Measurements from ENCODE around the gene TOB1. TPM values are rescaled to one million over a fixed set of nuclear protein-coding genes. Genes with fewer than 3 reads are reported as not detected.

TOB1 gene
- total RNA-seq, 1 experiment from 2014 or later = 31.6 TPM

DNA sequence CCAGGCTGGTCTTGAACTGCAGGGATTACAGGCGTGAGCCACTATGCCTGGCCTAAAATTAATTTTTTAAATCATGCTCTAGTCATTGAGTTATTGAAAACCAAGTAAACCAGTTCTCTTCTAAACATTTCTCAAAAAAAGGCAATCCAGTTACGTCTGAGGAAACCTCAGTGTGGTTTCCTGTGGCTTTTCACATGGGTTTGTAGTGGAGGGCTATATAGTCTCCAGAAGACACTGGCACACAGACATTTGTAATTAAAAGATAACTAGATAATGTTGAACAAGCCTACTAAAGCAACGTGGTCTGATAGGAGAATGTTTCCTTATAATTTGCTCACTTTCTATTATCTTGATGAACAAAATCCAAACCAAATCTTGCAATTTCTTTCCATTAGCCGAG lies 5.2 kb upstream of the TOB1 start:
- Histone ChIP-seq H2AFZ (ENCODE audit: low read length) (no peak overlapping the region), H2BK120ac (ENCODE audit: low read depth, low read length, poor library complexity, severe bottlenecking) (no peak overlapping the region), H2AK5ac (ENCODE audit: insufficient read length, low read length) (no peak overlapping the region), H2BK15ac (ENCODE audit: low read depth, low read length) (no peak overlapping the region), H3K9ac (ENCODE audit: extremely low read depth, insufficient read length, low read length) (no peak overlapping the region), H2BK20ac (ENCODE audit: low read depth, low read length, poor library complexity, severe bottlenecking) (no peak overlapping the region), H4K5ac (ENCODE audit: insufficient read length, low read depth, low read length) (no peak overlapping the region), H3K27ac (ENCODE audit: insufficient read length, low read depth, low read length) (no peak overlapping the region), H3K56ac (ENCODE audit: insufficient read length, low read depth, low read length) (no peak overlapping the region), H4K91ac (ENCODE audit: insufficient read length, low read depth, low read length) (no peak overlapping the region), H3K18ac (ENCODE audit: insufficient read length, low read depth, low read length) (no peak overlapping the region), H3K23ac (ENCODE audit: insufficient read length, low read depth, low read length) (no peak overlapping the region), H3K4me2 (ENCODE audit: insufficient read depth, insufficient read length, low read length) (no peak overlapping the region), H3K4ac (ENCODE audit: low read depth, low read length) (no peak overlapping the region), H3K79me1 (ENCODE audit: insufficient read depth, low read depth, low read length, poor library complexity, severe bottlenecking) (no peaks in the 10 kb centered on the region), H3K79me2 (ENCODE audit: insufficient read depth, low read length) (no peaks in the 10 kb centered on the region), H3T11ph (ENCODE audit: low read length) (no peak overlapping the region), H2BK5ac (ENCODE audit: insufficient read length, low read length) (no peak overlapping the region), H4K20me1 (ENCODE audit: control insufficient read depth, insufficient read depth, insufficient read length) (no peaks in the 10 kb centered on the region), H3K9me3 (ENCODE audit: control insufficient read depth, low read depth, low read length) (no peaks in the 10 kb centered on the region), H3K23me2 (ENCODE audit: insufficient read length, low read depth, low read length, poor library complexity, severe bottlenecking) (no peaks in the 10 kb centered on the region), H2BK12ac (ENCODE audit: insufficient read length, low read depth, low read length) (no peak overlapping the region), H4K8ac (replicated peaks; ENCODE audit: insufficient read length, low read depth, low read length) (no peak overlapping the region), H3K4me1 (ENCODE audit: insufficient read depth, low read length) (no peaks in the 10 kb centered on the region), H3K14ac (ENCODE audit: insufficient read depth, low read length) (no peak overlapping the region), H3K27me3 (ENCODE audit: insufficient read depth, low read length) (no peaks in the 10 kb centered on the region)
- WGBS (ENCODE audit: extremely low coverage, insufficient read length, low lambda C conversion rate) = no CpG with 5 or more reads among the region's 4 CpGs
- no peaks in the 10 kb centered on the region; a peak in 1 of 5 replicates for H3K9me3 Mint-ChIP-seq
- H3K27me3 Mint-ChIP-seq (ENCODE audit: low read depth) = no peaks in the 10 kb centered on the region
- H3K4me1 Mint-ChIP-seq = peaks cover 10 to 14% of the 10 kb centered on the region in 2 experiments
- peak; percentile 3 for DNase-seq
- H3K36me3 Mint-ChIP-seq (ENCODE audit: insufficient read depth in 1 of 3, low read depth in 3 of 3) = no peaks in the 10 kb centered on the region
- no peak overlapping the region for H3K4me3 Mint-ChIP-seq
- H3K27ac Mint-ChIP-seq = no peak overlapping the region
- TF ChIP-seq, protein P1, sequence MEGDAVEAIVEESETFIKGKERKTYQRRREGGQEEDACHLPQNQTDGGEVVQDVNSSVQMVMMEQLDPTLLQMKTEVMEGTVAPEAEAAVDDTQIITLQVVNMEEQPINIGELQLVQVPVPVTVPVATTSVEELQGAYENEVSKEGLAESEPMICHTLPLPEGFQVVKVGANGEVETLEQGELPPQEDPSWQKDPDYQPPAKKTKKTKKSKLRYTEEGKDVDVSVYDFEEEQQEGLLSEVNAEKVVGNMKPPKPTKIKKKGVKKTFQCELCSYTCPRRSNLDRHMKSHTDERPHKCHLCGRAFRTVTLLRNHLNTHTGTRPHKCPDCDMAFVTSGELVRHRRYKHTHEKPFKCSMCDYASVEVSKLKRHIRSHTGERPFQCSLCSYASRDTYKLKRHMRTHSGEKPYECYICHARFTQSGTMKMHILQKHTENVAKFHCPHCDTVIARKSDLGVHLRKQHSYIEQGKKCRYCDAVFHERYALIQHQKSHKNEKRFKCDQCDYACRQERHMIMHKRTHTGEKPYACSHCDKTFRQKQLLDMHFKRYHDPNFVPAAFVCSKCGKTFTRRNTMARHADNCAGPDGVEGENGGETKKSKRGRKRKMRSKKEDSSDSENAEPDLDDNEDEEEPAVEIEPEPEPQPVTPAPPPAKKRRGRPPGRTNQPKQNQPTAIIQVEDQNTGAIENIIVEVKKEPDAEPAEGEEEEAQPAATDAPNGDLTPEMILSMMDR (conservative IDR thresholded peaks at IDR 0.05) = no peak

Measured in H9 (cell line).